ENCODE results near the gene RPS6KB2. TPM values are rescaled to one million over a fixed set of nuclear protein-coding genes. Genes with fewer than 3 reads are reported as not detected.
"Not testable (repeated sequence)": the region's sequence is repeated elsewhere in the genome, so short reads cannot be mapped to it uniquely, and the experiment has no call there.

RPS6KB2 gene
- total and polyA plus RNA-seq, 9 of the 15 experiments (the other 6 are each of a cell fraction or from before 2014, with no cell fraction given): 0.42 to 122 (median 82.6) TPM

DNA sequence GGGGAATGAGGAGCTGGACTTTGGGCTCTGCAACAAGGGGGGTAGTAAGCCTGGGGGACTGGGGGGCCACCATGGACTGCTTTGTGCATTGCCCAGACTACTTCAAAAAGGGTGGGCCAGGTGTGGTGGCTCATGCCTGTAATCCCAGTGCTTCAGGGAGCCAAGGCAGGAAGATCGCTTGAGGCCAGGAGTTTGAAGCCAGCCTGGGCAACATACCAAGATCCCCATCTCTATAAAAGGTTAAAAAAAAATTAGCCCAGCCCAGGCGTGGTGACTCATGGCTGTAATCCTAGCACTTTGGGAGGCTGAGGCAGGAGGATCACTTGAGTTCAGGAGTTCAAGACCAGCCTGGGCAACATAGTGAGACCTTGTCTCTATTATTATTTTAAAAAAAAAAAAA is 37.2 kb downstream of the RPS6KB2 start:
- POLR2A ChIA-PET: interaction anchor here (0.5 to 0.9 kb wide), 6 partner anchors 11 to 179 kb away, joined by 3 to 5 read pairs (median 4); no protein-coding TSS in a partner anchor
- H2AFZ ChIP-seq (ENCODE audit: low read depth, low read length); H3K9me1 ChIP-seq (ENCODE audit: control insufficient read depth, insufficient read depth, low read length); H3K9me3 ChIP-seq (replicated peaks; ENCODE audit: control insufficient read depth, insufficient read depth, low read depth, low read length); BruUV-seq (replicated peaks); H3K36me3 ChIP-seq (ENCODE audit: control insufficient read depth, insufficient read depth, low read length); DNase-seq (ENCODE audit: extremely low read depth in 1 of 4, low spot score in 3 of 4); H4K20me1 ChIP-seq (replicated peaks; ENCODE audit: control insufficient read depth, insufficient read depth, low read length); ATAC-seq; FAIRE-seq; H3K27me3 ChIP-seq (ENCODE audit: control insufficient read depth in 2 of 2, insufficient read depth in 2 of 2, low read length in 2 of 2); in situ Hi-C loops (cut with MboI): not testable (repeated sequence)
- peak overlapping the region; percentile 78 to 95 for H3K9ac ChIP-seq (ENCODE audit: insufficient read depth in 1 of 2, low read depth in 2 of 2, low read length in 2 of 2)
- H3K79me2 ChIP-seq (ENCODE audit: control insufficient read depth, insufficient read depth, low read length): peaks cover 12% of the 10 kb centered on the region
- peak overlapping the region; percentile 86; the same call in 2 of the 3 replicates for H3K27ac ChIP-seq (ENCODE audit: extremely low read depth, low read depth, low read length)
- peak; percentile 68 for TF ChIP-seq FOSL1 (tag; conservative IDR thresholded peaks at IDR 0.05)
- peak; percentile 54 for TF ChIP-seq ZNF121 (CRISPR knock-in tag; conservative IDR thresholded peaks at IDR 0.05)
- 0 out of 2 replicates have a peak, but pooled peaks have one; percentile 24 for TF ChIP-seq DPF2 (IDR thresholded peaks at IDR 0.05)
- TF ChIP-seq, protein P1, sequence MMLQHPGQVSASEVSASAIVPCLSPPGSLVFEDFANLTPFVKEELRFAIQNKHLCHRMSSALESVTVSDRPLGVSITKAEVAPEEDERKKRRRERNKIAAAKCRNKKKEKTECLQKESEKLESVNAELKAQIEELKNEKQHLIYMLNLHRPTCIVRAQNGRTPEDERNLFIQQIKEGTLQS (IDR thresholded peaks at IDR 0.05): peak; percentile 57
- TF ChIP-seq, protein P1 (CRISPR knock-in tag; conservative IDR thresholded peaks at IDR 0.05): not testable (repeated sequence)
- peak; percentile 83 for TF ChIP-seq ADNP (tag; IDR thresholded peaks at IDR 0.05)
- peak; percentile 55; the same call in 1 of the 2 replicates for TF ChIP-seq ZNF384 (IDR thresholded peaks at IDR 0.05; ENCODE audit: low read depth, low read length)
- TF ChIP-seq JUND (IDR thresholded peaks at IDR 0.05; ENCODE audit: borderline replicate concordance, low read depth, low read length): peak; percentile 27; the same call in 1 of the 2 replicates
- 0 out of 3 replicates have a peak, but pooled peaks have one; percentile 21 for TF ChIP-seq JUND (tag; IDR thresholded peaks at IDR 0.05; ENCODE audit: borderline replicate concordance, low read depth, low read length)
- peak; percentile 9 to 27; a peak in 1 of 4 replicates for TF ChIP-seq KDM1A (IDR thresholded peaks at IDR 0.05)
- TF ChIP-seq PML (IDR thresholded peaks at IDR 0.05; ENCODE audit: low read length): 0 out of 2 replicates have a peak, but pooled peaks have one; percentile 3
- peak; percentile 50; the same call in 1 of the 2 replicates for TF ChIP-seq BCOR (IDR thresholded peaks at IDR 0.05)
- WGBS (ENCODE audit: insufficient coverage, low coverage, missing lambda C conversion rate): 28% methylated on average over 2 of the region's 2 CpGs
- H3K4me3 ChIP-seq: peak overlapping the region; percentile 75
- intact Hi-C loops (cut with micrococcal nuclease): loop anchor here (5.0 kb wide), 1 partner anchor 43 kb away; no protein-coding TSS in a partner anchor
- peak overlapping the region; percentile 93 for H3K4me2 ChIP-seq (ENCODE audit: insufficient read depth, low read length)
- CTCF ChIA-PET (ENCODE audit: low intra/inter-chr PET ratio): interaction anchor here (0.6 kb wide), 1 partner anchor 1651 kb away, joined by 4 read pairs; no protein-coding TSS in a partner anchor
- H3K4me1 ChIP-seq (replicated peaks in 1 of 2; ENCODE audit: control insufficient read depth in 2 of 2, insufficient read depth in 2 of 2, low read length in 2 of 2): peaks cover 20 to 56% of the 10 kb centered on the region in 2 experiments; a peak in 4 of 5 replicates

Measured in K562 (cell line).